Activated CD8-positive, alpha-beta memory T cell treated with anti-CD3 and anti-CD28 coated beads for 24 hours (primary cell): Measurements from ENCODE around the gene TENT5C.
A peak's percentile ranks its signal among the peaks of the same experiment; 100 is the strongest.

Source experiments
- DNase-seq: peaks from one replicate; pipeline ENCODE4 v3.0.0-alpha.2; 2020

TENT5C gene

DNA sequence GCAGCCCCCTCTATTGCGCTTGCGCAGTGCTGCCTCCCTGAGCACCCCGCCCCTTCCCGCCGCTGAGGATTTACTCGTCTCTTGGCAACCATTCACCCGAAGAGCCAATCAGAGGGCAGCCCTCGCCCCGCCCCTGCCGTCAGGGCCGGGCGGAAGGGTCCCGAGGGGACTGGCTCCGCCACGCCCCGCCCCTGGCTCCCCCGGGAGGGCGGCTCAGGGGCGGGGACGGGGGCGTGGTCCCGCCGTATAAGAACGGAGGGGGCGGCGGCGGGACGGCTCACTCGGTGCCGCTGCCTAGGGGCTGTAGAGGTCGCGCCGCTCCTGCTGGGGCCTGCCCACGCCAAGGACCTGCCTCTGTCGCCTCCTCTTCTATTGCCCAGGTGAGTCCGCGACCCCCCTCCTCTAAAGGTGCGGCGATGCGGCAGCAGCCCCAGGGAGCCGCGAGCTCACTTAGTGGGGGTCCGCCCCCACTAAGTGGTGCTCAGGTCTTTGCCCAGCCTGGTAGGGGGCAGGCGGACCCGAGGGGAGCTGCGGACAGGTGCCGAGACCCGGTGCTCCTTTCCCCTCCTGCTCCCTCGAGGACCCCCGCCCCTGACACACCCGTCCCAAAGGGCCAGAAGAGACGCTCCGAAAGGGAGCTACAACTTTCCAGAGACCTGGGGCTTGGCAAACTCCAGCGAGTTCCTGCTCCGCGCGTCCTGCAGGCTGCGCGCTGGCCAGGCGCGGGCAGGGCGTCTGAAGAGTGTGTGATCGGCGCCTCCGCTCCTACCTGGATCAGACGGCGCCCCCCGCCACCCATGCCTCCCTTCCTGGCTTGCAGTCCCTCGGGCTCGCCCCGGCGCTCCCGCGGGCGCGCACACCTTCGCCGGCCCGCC is at the start of gene TENT5C:
Gene TENT5C, plus strand, starts transcription at position 275 of the 875 bp plus-strand sequence. CDS start 16,821 bp downstream, outside the sequence.
- DNase-seq = peak; percentile 97

DNA sequence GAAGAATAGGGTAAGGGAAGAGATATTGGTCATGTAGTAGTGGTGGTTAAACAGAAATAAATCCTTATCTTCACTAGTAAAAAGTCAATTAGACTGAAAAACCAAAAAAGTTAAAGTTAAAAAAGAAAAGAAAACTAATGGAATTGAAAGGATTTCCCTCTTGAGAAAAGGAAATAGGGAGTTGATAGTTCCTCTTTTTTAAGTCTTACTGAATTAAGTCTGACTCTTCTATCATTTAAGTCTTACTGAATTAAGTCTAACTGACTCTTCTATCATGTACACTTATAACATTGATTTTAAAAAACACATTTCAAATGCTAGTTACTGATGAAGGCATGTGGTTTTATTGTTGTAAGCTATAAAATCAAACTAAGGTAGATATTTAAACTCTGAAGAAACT is 49.5 kb upstream of the TENT5C start:
- no peak for DNase-seq

DNA sequence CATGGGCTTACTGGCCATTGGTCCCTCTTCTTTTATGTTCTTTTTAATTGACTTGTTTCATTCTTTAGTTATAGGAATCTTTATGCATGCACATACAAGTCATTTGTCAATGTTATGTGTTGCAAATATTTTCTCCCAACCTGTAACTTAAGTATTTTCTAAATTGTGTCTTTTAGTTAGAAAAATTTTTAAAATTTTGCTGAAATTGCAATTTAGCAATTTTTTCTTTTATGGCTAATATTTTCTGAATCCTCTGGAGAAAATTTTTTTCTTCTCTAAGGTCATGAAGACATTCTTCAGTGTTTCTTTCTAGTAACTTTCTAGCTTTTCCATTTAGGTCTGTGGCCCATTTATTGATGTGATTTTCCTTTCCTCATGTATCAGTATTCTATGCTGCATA is 48.9 kb upstream of the TENT5C start:
- DNase-seq = no peak

DNA sequence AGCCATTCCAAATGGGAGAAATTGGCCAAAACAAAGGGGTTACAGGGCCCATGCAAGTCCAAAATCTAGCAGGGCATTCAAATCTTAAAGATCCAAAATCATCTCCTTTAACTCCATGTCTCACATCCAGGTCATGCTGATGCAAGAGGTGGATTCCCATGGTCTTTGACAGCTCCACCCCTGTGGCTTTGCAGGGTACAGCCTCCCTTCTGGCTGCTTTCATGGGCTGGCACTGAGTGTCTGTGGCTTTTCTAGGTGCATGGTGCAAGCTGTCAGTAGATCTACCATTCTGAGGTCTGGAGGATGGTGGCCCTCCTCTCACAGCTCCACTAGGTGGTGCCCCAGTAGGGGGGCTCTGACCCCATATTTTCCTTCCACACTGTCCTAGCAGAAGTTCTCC is 47.4 kb upstream of the TENT5C start:
- peak; percentile 43 for DNase-seq

DNA sequence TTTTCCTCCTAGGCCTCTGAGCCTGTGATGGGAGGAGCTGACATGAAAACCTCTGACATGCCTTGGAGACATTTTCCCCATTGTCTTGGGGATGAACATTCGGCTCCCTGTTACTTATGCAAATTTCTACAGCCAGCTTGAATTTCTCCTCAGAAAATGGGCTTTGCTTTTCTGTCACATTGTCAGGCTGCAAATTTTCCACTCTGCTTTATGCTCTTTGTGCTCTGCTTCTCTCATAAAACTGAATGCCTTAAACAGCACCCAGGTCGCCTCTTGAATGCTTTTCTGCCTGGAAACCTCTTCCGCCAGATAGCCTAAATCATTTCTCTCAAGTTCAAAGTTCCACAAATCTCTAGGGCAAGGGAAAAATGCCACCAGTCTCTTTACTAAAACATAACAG is 46.7 kb upstream of the TENT5C start:
- DNase-seq = no peak

DNA sequence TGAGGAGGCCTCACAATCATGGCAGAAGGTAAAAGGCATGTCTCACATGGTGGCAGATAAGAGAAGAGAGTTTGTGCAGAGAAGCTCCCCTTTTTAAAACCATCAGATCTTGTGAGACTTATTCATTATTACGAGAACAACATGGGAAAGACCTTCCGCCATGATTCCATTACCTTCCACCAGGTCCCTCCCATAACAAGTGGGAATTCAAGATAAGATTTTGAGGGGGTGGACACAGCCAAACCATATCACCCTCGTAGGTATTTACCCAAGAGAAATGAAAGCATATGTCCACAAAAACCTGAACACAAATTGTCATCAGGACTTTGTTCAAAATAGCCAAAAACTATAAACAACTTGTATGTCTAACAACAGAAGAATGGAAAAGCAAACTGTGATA is 45.9 kb upstream of the TENT5C start:
- no peak for DNase-seq

DNA sequence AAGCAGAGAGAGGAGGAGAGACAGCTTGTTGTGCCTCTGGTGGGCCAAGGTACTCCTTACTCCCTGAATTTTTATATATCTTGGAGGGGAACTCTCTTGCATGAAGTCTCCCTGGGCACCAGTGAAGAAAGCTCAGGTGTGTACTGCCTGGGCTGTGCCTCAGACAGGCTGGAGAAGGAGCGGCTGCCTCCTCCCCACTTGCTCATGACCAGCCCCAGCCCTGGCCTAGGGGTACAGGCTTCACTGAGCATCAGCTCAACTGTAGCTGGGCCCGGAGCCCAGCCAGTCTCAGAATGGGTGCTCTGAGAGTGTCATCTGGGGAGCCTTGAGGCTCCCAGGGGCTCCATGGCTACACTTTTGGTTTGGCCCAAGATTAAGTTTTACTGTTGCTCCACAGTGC is 44.8 kb upstream of the TENT5C start:
- DNase-seq = peak; percentile 47

DNA sequence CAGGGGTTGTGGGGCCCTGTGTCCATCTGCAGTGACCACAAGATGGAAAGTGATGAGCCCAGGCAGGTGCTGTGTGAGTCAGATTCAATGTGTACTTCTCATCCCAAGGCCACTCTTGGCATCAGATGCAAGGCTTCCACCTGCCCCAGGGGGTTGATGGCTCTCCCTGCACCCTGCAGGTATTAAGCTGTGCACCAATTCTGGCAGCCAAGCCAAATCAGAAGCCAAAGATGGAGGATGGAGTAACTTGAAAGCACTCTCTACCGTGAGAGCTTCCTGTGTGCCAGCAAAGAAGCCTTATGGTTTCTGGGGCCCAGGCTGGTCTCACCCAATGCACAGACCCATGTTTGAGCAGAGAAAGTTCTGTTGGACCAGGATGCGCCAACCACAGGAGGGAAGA is 44.3 kb upstream of the TENT5C start:
- peak; percentile 24 for DNase-seq

DNA sequence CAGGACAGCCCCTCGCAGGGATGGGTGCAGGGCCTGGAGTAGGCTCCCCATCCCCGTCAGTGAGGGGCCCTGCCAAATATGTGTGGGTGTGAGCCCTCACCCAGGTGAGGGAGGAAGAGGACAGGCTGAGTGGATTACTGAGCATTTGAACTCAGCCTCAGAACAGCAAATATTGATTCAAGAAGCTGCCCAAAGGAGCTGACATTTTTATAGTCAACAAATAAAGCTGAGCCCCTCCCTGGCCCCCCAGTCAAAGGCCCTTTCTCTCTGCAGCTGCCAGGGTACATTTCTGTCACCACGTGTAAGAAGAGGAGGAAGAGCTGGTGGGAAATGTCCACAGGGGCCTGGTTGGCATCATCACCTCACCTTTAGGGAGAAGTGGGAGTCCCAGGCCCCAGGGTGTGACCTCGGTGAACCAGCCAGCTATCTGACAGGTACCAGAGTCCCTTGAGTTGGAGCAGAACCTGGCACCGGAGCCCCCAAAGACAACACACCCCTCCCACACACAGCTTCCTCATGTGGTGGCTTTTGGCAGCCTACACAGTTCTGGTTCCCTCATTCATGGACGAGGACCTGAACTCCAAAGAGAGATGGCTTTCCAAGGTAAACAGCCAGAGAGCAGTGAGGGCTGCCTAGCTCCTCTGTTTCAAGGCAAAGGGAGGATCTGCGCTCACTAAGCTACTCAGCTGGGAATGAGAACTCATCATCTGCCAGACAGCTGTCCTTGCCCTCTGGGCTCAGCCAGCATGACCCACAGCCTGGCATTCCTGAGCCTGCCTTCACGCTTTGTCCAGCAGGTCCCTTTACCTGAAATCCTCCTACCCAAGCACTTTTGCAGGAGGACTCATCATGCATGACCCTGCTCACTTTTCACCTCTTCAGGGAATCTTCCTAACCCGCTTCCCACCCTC is 43.0 kb upstream of the TENT5C start:
- DNase-seq = peak; percentile 44

DNA sequence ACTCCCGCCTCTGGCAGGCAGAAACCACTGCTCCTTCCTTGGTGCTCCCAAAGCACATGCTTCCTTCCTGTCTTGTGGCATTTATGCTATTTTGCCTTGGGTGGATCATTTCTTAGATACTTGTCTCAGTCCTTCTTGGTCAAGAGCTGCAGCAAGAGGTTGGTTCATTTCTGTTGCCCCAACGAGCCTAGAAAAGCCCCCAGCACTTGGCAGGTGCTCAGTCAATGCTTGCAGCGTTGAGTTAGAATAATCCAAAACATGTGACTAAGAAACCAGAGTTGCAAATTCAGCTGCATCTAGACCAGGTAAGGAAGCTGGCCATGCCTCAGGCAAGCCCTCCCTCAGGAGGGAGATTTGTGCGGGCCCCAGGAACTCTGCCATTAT is 42.4 kb upstream of the TENT5C start:
- DNase-seq = no peak

DNA sequence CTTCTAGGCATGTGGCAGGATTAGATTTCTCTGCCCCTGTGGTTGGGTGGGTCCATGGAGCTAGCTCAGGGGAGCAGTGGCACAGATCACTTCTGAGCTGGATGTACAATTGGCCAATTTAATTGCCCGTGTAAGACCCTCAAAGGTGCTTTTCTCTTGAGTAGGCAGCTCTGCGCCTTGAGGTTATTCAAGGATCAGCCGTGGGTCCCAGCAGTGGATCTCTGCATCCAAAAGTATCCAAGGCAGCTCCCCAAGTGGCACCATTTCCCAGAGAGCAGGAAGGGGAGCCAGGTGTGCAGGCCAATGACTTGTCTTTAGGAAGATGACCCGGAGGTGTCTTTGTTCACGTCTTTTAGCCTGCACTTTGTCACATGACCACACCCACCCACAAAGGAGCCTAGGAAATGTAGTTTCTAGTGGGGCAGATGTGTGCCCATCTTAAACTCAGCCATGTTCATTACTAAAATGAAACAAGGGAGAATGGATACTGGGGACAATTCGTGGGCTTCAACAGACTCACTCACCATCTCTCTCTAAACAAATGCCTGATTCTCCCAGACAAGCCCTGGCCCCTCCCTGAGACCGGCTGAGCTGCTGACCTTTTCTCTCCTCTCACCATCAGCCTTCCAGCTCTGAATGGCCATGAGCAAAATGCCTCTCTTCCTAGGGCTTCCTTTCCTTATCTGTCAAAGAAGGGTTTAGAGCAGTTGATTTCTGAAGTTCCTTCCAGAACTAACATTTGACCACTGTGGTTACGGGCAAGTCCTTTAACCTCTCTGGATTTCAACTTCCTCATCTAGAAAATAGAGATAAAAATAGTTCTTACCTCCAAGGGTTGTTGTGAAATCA is 41.4 kb upstream of the TENT5C start:
- DNase-seq = peak; percentile 35

DNA sequence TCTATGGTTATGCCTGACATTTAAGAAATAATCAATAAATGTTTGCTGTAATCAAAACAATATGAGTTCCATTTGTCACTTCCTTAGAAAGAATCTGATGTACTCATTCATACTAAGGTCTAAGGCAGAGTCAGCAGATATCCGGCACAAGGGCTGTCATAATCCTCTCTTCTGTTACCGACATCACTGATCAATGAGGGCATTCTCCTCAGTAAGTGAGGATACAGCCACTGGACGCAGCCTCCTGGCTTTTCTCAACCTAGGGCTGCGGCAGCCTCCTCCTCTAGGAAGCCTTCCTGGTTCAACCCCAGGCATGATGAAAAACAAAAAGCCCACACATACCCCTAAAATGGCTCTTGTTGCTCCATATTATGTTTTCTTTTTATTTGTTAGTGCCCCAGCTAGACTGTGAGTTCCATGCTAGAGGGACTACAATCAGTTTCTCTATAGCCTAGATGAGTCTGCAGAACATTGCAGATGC is 40.7 kb upstream of the TENT5C start:
- DNase-seq = peak; percentile 9

DNA sequence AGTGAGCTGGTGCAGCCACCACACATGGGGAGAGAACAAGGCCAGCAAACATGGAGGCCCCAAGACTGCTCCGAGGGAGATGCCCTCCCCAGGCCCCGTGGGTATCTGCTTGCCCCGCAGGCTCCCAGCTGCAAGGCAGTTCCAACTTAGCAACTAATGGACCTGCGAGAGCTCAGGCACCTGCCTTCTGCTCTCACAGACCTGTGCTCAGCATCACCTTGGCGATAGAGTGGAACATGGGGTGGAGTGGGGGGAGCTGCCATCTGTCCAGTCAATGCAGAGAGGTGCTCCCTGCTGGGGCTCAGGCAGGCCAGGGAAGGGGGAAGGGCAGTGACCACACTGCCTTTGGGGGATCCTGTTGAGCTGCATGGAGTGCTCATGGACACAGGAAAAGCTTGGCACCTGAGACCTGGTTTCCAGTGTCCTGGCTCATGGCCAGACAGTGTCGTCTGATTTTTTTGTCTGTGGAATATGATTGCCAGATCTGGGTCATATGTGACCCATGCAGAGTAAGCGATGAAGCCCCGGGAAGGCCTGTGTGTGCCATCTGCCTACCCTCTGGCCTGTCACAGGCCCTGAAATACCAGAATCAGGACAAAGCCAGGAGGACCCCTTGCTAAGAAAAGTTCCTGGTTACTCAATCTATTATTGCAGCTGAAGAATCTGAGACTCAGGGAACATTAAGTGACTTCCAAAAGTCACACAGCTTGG is 39.9 kb upstream of the TENT5C start:
- DNase-seq = peak; percentile 33

DNA sequence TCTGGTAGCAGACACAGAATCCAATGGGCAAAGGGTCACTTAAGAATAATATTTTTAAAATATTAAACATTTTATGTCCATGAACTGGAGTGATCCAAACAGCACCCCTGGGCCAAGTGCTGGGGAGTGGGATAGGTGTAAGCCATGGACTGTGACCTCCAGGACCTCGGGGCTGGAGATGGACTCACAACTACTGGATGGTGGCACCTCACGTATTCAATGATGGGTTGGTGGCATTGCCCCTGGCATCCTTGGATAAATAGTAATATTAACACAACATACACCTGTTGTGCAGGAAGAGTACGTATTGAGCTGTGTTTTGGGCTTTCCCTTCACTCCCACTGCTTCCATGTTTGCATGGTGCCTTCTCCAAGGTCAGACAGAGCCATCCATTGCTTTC is 39.3 kb upstream of the TENT5C start:
- peak; percentile 30 for DNase-seq

DNA sequence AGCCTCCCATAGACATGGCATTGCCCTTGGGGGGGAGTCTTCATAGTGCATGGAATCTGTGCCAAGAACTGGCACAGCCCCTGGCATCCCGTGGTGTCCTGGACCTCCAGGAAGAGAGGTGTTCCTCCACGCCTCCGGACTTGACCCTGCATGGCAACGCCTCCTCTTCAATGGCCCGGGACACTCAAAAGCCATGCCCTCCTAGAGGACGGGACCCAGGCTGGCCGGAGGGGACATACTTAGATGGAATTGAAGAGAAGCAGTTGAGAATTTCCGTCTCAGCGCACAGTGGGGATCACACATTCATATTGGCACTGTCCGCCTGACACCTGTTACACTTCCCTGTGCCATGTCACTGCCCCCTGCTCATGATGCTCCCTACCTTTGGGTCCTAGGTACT is 38.4 kb upstream of the TENT5C start:
- peak; percentile 26 for DNase-seq

DNA sequence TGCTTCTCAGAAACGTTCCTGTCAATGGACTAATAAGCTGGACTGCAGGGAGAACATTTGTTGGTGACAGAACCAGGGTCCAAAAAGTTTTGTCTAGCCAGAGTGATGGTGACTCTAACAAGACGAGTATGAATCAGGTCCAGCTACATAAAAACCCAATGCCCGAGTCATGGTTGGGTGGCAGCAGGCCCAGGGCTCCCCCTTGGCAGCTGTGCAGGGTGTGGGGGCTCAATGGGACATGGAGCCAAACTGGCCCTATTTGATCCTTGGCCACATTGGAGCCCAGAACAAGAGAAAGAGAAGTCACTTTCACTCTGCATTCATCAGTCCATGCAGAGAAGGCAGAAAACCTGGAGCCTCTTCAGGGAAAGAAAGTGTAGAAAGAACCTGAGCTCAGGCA is 37.9 kb upstream of the TENT5C start:
- DNase-seq = peak; percentile 45

DNA sequence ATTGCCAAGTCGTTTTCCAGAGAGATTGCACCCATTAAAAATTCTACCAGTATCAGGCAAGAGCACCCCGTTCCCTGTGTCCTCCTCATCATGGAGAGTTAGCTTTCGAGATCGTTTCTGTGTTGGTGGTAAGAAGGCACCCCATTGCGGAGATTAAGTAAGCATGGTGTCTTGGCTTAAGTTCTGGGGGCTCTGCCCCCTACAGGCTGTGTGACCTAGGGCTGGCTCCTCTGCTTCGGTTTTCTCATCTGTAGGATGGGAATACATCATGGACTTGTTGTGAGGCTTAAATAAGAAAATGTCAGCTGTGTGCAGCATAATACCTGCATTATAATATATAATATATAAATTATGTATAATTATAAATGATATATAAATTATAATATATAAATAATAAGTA is 36.8 kb upstream of the TENT5C start:
- peak; percentile 37 for DNase-seq

DNA sequence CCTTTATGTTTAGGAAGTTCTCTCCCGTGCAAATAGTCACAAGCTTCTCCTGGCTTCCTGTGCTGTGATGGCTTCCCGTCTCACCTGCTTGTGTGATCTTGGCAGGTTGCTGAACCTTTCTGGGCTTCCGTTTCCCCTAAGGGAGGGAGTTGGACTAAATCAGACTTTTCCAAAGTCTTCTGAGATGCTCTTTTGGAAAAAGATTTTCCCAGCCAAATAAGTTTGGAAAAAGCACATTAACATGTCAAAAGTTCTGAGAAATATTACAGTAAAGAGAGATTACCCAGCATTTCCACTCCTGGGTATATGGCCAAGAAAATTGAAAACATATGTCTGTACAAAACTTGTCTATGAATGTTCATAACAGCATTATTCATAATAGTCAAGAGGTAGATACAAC is 36.0 kb upstream of the TENT5C start:
- no peak for DNase-seq

DNA sequence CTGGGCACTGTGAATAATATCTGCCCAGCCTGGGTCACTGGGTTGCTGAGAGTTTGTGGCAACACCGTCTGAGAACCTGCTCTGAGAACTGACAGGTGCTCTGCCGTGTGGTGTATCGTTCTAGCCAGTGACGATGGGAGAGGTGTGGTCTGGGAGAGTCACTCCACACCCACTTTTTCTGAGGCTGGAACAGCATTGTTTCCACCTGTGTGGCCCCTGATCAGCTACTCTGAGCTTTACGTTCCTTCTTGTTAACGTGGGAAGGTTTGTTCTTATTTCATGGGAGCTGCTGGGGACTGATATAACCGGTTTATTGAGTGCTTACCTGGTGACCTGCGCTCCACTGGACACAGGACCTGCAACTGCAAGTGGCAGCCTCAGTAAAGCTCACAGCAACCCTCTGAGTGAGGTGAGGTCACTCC is 34.8 kb upstream of the TENT5C start:
- DNase-seq = peak; percentile 11

DNA sequence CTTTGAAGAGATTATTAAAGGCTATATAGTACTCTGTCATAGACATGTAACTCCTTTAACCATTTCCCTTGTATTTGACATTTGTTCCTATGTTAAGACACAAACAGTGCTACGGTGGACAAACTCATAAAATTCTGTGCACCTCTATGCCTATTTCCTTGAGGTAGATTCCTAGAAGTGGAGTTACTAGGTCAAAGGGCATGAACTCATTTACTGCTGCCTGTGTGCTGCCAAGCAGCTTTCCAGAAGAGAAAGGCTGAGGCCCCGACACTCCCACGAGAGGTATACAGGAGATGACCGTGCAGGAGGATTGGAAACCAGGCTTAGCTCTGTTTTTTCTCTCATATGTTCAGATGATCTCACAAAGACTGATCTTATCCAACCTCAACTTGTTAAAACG is 34.4 kb upstream of the TENT5C start:
- DNase-seq = no peak

DNA sequence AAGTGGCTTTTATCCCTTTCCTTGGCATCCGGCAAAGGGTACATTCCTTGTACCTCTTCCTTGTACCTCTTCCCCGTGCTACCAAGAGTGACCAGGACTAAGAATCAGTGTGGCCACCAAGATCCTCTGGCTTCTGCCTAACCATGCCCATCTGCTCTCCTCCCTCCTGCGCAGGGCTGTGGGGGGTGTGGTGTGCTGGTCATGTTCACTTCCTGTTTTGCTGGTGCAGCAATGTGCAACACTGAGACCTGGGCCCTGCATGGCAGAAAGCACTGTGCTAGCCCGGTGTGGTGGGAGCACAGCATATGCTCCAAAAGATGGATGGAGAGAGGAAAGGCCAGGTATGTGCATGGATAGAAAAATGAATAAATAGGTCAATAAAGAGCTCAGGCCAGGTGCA is 33.3 kb upstream of the TENT5C start:
- peak; percentile 62 for DNase-seq

DNA sequence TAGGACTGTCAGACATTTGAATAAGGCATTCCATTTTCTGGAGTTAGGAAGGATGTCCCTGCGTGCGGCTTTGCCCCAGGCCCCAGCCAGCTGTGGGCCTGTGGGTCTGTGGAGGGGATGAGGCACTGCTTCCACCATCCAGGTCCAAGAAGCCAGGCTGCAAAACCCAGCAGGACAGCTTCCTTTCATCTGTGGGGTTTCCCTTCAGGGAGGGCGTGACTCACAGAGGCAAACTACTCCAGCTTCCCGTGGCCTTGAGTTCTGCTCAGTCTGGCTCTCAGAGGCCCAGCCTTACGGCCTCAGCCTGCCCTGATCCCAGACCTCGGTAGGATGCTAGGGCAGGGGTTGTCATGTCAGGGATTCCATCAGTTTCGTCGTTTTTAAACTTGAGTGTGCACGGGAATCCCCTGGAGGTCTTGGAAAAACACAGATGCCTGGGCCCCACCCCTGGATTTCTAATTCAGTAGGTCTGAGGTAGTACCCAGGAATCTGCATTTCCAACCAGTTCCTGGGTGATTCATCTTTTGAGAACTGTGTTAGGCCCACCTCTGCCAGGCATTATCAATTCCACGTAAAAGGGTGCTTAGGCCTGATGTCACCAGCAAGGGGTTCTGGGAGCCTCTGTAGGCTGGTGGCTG is 32.3 kb upstream of the TENT5C start:
- peak; percentile 54 for DNase-seq
